GM12878 (cell line): Measurements from ENCODE around the gene ARL6IP5. TPM values are rescaled to one million over a fixed set of nuclear protein-coding genes. Genes with fewer than 3 reads are reported as not detected.
A peak's percentile ranks its signal among the peaks of the same experiment; 100 is the strongest.

Experiments
- EZH2 ChIP-seq: IDR thresholded peaks from 2 replicates; pipeline ENCODE4 v1.6.1; 2012; ENCODE audit warnings: low read depth, mild to moderate bottlenecking, control low read depth, inconsistent platforms, low read length, borderline replicate concordance; ENCODE audit not compliant: control insufficient read depth
- LARP7 ChIP-seq: fragments of 450-650 bp; IDR thresholded peaks from 2 replicates; pipeline ENCODE4 v1.6.1; 2017; ENCODE audit warnings: mild to moderate bottlenecking
- MEF2B ChIP-seq: fragments of 450-650 bp; IDR thresholded peaks from 2 replicates; pipeline ENCODE4 v1.6.1; 2018; ENCODE audit warnings: mild to moderate bottlenecking, moderate library complexity; ENCODE audit not compliant: partially characterized antibody, poor library complexity, severe bottlenecking
- RAD21 ChIP-seq: IDR thresholded peaks from 2 replicates; pipeline ENCODE4 v1.6.1; 2011; ENCODE audit warnings: mild to moderate bottlenecking, low read depth, low read length, moderate library complexity; ENCODE audit not compliant: insufficient read depth
- SREBF1 ChIP-seq: IDR thresholded peaks from 2 replicates; pipeline ENCODE4 v1.6.1; 2012; ENCODE audit warnings: mild to moderate bottlenecking, low read length
- TCF7 ChIP-seq: IDR thresholded peaks from 2 replicates; pipeline ENCODE4 v1.6.1; 2014; ENCODE audit warnings: antibody characterized with exemption, borderline replicate concordance
- YY1 ChIP-seq: IDR thresholded peaks from 2 replicates; pipeline ENCODE4 v1.6.1; 2011; ENCODE audit warnings: low read depth, mild to moderate bottlenecking, low read length
- polyA plus RNA-seq, 11 experiments: library from polyadenylated mRNA; depleted of rRNA in 4 of 11; unstranded in 6 of 11; stranded (reverse) in 5 of 11; fragments of >200 nt; fragmentation: Nextera tagmentation in 4 of 11; fragmentation: Illumina TruSeq in 1 of 11; extraction: Ambion mirVana in 4 of 11; extraction: Trizol in 1 of 11; gene quantifications; 1 replicate in 1 of 11; 2 replicates in 10 of 11; pipeline versions ENCODE4 v1.2.1 to v1.2.3, GENCODE V29; 2011 to 2016; ENCODE audit warnings: inconsistent platforms in 2 of 11, missing spikeins in 2 of 11, low read depth in 1 of 11
- total RNA-seq, 4 experiments: library from RNA; depleted of rRNA in 3 of 4; stranded (reverse); fragments of >200 nt in 3 of 4; fragmentation: Illumina TruSeq in 1 of 4; extraction: Trizol in 1 of 4; gene quantifications; 2 replicates each; pipeline versions ENCODE4 v1.2.1 to v1.2.3, GENCODE V29; 2013 to 2021
- TF ChIP-seq, protein P1 (sequence below): fragments of 450-650 bp; formaldehyde crosslinking; IDR thresholded peaks from 2 replicates; pipeline ENCODE4 v1.5.0; 2022; ENCODE audit warnings: mild to moderate bottlenecking, missing genetic modification characterization

ARL6IP5 gene
- total and polyA plus RNA-seq, 10 of the 15 experiments (the other 5 are each of a cell fraction or from before 2014, with no cell fraction given): 78.2 to 310 (median 148) TPM

DNA sequence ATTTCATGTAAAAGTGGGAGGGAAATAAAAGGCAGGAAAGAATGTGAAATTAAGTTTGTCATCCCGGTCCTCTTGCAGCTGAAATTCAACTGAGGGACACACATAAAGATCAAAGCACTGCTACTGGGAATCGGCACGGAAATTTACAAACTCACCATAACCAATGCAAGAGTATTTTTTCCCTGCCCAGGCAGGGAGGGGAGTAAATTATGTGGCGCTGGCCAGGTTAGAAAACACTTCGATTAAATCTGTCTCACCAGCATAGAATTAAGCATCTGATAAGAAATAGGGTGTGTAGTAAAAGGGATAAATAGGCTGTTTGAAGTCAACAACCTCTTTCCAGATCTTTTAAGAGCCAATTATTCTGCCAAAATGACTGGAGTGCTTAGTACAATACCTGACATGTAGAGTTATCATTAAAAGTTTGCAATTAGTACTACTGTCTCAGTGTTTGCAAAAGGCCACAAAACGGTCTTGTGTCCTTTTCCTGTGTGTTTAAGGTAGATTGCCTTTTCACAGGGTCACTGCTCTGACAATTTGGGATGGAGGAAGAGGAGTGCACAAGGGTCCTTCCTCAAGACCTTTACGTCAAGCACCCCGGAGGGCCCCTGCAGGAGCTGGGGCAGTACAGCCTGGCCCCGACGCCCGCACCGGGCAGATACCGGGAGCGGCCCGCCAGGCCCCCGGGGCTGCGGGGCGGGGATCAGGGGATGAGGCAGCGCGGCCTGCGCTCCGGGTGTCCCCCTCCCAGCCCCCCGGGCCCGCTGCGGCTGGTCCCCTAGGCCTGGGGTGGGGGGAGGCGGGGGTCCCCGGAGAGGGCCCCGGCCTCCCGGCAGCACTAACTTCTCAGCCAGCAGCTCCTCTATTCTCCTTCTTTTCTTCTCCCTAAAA is 5.2 kb upstream of the ARL6IP5 start (continued):
- TF ChIP-seq TCF7: 0 out of 2 replicates have a peak, but pooled peaks have one; percentile 16
- TF ChIP-seq, protein P1, sequence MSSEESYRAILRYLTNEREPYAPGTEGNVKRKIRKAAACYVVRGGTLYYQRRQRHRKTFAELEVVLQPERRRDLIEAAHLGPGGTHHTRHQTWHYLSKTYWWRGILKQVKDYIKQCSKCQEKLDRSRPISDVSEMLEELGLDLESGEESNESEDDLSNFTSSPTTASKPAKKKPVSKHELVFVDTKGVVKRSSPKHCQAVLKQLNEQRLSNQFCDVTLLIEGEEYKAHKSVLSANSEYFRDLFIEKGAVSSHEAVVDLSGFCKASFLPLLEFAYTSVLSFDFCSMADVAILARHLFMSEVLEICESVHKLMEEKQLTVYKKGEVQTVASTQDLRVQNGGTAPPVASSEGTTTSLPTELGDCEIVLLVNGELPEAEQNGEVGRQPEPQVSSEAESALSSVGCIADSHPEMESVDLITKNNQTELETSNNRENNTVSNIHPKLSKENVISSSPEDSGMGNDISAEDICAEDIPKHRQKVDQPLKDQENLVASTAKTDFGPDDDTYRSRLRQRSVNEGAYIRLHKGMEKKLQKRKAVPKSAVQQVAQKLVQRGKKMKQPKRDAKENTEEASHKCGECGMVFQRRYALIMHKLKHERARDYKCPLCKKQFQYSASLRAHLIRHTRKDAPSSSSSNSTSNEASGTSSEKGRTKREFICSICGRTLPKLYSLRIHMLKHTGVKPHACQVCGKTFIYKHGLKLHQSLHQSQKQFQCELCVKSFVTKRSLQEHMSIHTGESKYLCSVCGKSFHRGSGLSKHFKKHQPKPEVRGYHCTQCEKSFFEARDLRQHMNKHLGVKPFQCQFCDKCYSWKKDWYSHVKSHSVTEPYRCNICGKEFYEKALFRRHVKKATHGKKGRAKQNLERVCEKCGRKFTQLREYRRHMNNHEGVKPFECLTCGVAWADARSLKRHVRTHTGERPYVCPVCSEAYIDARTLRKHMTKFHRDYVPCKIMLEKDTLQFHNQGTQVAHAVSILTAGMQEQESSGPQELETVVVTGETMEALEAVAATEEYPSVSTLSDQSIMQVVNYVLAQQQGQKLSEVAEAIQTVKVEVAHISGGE: no peak
- TF ChIP-seq YY1: no peak
- TF ChIP-seq RAD21: no peak
- no peak for TF ChIP-seq EZH2
- TF ChIP-seq LARP7: no peak
- no peak for TF ChIP-seq MEF2B
- no peak for TF ChIP-seq SREBF1
